Panc1 (cell line): Measurements from ENCODE around the gene MEGF11.

ENCODE experiments used
- CTCF ChIP-seq: fragments of 450-650 bp; IDR thresholded peaks from 2 replicates; pipeline ENCODE4 v1.5.1; 2017; ENCODE audit warnings: mild to moderate bottlenecking
- POLR2AphosphoS5 ChIP-seq: IDR thresholded peaks from 2 replicates; pipeline ENCODE4 v1.6.1; 2012; ENCODE audit warnings: mild to moderate bottlenecking, low read depth, low read length, moderate library complexity
- REST ChIP-seq, 2 experiments: IDR thresholded peaks; 2 replicates each; pipeline ENCODE4 v1.6.1; 2011 to 2012; ENCODE audit warnings: low read depth in 2 of 2, control low read depth in 1 of 2, low read length in 1 of 2, mild to moderate bottlenecking in 1 of 2, moderate library complexity in 1 of 2; ENCODE audit not compliant: insufficient read depth in 1 of 2
- SIN3A ChIP-seq: IDR thresholded peaks from 2 replicates; pipeline ENCODE4 v1.6.1; 2012; ENCODE audit warnings: low read depth, mild to moderate bottlenecking, low read length, moderate library complexity, borderline replicate concordance; ENCODE audit not compliant: insufficient read depth
- TCF7L2 ChIP-seq: IDR thresholded peaks from 2 replicates; pipeline ENCODE4 v1.6.1; 2011; ENCODE audit warnings: mild to moderate bottlenecking, low read depth, low read length, inconsistent platforms

- TF ChIP-seq REST (IDR thresholded peaks at IDR 0.05; ENCODE audit: insufficient read depth in 1 of 2, low read depth in 2 of 2, low read length in 1 of 2), result no peak
- TF ChIP-seq CTCF, result no peak
- TF ChIP-seq POLR2AphosphoS5, result no peak
- TF ChIP-seq SIN3A, result no peak
- no peak for TF ChIP-seq TCF7L2
Observed at GRCh38 chr15:66075947-66076346, 177.6 kb downstream of the MEGF11 start.
